GM12874 (cell line): Measurements from ENCODE around the gene LMO7.

ENCODE experiments used
- TF ChIP-seq, protein P1 (sequence below): IDR thresholded peaks from 2 replicates; pipeline ENCODE4 v1.5.1; 2011; ENCODE audit warnings: low read depth, mild to moderate bottlenecking, control low read depth, low read length, moderate library complexity; ENCODE audit not compliant: insufficient read depth

LMO7 gene

DNA sequence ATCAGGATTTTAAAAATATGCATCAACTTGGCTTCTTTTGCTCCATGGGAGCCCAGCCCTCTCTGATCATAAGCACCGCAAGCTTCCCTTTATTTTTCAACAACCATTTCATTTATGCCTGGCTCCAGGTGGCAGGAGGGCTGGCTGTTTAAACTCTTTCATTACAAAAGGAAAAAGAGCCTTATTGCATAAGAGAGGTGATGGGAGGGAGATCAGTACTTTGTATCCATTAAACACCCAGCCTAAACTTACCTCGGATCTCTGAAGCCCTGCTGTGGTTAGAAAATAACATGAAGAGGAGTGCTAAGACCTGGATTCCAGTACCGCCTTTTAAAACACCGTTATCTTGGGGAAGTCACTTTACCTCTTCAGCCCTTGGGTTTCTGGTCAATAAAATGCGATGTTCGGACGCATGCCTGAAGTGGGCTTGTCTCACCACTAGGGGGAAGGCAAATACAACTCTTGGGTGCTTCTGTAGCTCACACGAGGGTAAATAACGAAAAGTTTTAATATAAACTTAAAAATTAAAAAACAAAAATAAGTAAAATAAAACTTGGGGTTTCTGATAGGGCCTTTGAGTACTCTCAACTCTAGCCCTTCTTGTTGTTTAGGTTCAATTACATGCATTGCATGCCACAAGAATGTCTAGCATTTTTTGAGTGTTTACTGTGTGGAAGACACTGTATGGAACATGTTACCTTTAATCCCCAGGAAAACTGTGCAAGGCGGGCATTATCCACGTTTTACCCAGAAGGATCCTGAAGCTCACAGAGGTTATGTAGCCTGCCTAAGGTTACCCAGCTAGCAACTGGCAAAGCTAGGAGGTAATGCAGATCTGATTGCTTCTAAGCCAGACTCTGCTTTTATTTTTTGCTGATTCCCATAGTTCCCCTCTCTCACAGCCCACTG is 240.3 kb downstream of the LMO7 start:
- TF ChIP-seq, protein P1, sequence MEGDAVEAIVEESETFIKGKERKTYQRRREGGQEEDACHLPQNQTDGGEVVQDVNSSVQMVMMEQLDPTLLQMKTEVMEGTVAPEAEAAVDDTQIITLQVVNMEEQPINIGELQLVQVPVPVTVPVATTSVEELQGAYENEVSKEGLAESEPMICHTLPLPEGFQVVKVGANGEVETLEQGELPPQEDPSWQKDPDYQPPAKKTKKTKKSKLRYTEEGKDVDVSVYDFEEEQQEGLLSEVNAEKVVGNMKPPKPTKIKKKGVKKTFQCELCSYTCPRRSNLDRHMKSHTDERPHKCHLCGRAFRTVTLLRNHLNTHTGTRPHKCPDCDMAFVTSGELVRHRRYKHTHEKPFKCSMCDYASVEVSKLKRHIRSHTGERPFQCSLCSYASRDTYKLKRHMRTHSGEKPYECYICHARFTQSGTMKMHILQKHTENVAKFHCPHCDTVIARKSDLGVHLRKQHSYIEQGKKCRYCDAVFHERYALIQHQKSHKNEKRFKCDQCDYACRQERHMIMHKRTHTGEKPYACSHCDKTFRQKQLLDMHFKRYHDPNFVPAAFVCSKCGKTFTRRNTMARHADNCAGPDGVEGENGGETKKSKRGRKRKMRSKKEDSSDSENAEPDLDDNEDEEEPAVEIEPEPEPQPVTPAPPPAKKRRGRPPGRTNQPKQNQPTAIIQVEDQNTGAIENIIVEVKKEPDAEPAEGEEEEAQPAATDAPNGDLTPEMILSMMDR: peak; percentile 80

DNA sequence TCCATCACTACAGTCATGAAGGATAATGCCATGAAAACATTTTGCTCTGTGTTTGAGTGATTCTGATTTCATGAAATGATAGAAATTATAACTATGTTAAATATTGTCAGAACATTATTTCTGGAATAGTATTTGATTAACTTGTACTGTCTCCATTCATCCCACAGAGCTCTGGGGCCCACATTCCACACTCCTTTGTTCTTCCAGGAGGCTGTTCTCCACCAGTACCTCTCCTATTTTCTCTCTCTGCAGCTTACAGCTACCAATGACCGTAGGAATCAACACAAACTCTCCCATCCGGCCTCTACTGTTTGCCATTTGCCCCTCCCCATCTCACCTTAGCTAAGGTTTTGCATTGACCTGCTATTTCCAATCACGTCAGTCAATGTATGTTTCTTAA is 240.9 kb downstream of the LMO7 start:
- TF ChIP-seq, protein P1: no peak

DNA sequence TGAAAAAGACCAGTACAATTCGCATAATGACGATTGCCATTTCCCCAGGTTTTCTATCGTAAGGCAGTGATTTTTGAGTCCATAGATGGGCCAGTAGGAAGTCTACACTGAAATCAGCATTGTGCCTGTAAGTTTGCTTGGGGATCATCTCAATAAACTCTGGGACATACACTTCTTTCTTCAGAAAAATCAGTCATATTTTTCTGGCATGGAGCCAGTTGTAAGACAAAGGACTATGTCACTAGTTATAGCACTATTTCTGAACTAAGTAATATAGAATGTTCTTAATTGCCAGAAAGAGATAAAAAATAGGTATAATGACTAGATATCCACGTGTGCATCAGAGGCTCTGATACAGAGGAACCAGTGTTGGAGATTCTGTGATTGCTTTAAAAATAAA is 243.5 kb downstream of the LMO7 start:
- TF ChIP-seq, protein P1: no peak

DNA sequence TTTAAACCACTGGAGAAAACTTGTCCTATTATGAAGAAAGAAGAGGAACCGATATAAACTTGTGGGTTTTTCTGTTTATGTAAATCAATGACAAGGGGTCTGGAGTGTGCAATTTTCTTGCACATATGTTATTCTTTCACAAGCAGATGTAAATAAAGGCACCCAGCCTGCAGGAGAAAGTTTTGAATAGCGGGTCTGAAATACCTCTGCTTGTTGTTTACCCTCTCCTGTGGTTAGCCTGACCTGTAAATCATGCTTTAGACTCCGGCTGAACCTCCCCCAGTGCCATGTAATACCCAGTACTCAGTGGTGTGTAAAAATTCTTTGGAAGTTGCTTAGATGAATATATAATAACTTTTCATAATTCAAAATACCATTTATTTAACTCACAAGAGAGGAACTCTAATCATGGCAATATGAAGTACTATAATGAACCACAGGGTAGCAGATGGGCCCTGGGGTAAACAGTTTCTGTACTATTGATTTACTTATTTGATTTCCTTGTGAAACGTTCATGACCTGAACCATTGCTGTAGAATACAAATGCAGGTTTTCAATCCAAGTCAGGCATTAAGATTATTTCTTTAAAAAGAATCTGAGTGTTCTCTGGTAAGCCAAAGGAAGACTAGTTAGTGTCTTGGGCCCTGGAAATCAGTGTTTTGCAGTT is 245.1 kb downstream of the LMO7 start:
- TF ChIP-seq, protein P1: no peak

DNA sequence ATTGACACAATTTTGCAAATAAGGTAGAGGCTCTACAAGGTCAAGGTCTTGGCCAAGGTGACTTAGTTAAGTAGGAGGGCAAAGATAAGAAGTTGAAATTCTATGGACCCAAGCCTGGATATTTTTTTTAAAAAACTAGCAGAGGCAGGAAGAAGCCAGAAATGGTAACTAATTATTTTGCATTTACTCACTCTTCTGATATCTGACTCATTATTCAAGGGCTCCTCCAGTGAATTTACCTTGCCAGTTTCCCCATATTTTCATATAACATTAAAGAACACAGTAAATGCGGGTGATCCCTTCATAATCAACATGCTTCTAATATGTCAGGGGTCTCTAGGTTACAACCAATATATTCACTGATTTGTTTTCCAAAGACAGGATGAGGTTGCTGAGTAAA is 246.1 kb downstream of the LMO7 start:
- TF ChIP-seq, protein P1: no peak

DNA sequence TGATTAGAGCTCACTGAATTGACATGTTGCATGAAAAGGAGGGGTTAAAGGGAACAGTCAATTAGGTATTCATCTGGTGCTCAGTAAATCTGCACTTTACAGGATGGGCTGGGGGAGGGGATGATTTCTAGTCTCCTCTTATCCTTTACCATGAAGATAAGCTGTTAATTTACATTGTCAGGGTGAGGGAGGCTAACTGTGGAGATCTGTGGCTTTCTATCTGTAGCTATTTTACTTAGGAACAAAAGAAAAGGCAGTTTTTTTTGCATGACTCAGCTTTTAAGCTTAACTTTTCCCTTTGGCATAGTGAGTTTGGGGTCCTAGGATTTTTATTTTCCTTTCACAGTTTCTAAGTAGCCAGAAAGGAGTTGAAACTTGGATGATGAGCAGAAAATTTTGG is 253.3 kb downstream of the LMO7 start:
- TF ChIP-seq, protein P1: no peak

DNA sequence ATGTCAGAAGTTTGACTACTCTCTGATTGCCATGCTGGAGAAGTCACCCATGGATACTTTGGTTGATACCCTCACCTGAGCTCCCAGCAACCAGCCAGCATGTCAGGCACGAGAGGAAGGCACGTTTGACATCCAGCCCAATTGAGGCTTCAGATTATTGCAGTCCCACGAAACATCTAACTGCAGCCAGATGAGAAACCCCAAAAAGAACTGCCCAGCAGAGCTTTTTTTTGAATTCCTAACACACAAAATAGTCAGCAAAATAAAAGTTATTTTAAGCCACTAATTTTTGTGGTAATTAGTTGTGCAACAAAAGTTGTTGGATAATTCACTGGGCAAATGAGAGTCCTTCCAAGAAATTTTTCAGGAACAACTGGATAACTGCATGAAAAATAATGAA is 259.0 kb downstream of the LMO7 start:
- TF ChIP-seq, protein P1: no peak
